LoVo (cell line): ENCODE data around the gene ZNF316.

Experiments
- DNase-seq: peaks from one replicate; pipeline ENCODE4 v3.0.0-alpha.2; 2016; ENCODE audit warnings: low spot score

ZNF316 gene

DNA sequence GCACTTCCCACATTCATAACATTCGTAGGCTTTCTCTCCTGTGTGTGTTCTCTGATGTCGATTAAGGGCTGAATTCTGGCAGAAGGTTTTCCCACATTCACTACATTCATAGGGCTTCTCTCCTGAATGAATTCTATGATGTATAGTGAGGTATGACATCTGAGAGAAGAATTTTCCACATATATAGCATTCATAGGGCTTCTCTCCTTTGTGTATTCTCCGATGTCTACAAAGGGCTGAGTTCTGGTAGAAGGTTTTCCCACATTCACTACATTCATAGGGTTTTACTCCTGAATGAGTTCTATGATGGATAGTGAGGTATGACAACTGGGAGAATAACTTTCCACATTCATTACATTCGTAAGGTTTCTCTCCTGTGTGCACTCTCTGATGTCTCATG is 54.0 kb downstream of the ZNF316 start:
- DNase-seq, result no peak

DNA sequence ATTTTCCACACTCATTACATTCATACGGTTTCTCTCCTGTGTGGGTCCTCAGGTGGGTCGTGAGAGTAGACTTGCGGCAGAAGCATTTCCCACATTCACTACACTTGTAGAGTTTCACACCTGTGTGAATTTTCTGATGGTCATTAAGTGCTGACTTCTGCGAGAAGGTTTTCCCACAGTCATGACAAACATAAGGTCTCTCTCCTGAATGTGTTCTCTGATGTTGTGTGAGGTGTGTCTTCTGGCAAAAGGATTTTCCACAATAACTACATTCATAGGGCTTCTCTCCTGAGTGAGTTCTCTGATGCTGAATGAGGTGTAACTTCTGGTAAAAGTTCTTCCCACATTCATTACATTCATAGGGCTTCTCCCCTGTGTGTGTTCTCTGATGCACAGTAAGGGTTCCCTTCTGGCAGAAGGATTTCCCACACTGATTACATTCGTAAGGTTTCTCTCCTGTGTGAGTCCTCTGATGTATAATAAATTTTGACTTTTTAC is 54.5 kb downstream of the ZNF316 start:
- no peak for DNase-seq

GRCh38 chr7:6700793-6701192 is 63.7 kb downstream of the ZNF316 start:
- no peak for DNase-seq

GRCh38 chr7:6701860-6702259 is 64.7 kb downstream of the ZNF316 start:
- no peak for DNase-seq
